GM10266 (cell line): Measurements from ENCODE around the gene ZKSCAN8.

ENCODE experiments used
- DNase-seq: peaks from one replicate; pipeline ENCODE4 v3.0.0; 2012; ENCODE audit errors: extremely low spot score
- CTCF ChIP-seq: IDR thresholded peaks from 2 replicates; pipeline ENCODE4 v1.5.1; 2012; ENCODE audit warnings: mild to moderate bottlenecking, low read depth; ENCODE audit not compliant: control insufficient read depth, insufficient read depth; ENCODE audit errors: missing control alignments

ZKSCAN8 gene

GRCh38 chr6:28206527-28206926, 64.8 kb downstream of the ZKSCAN8 start:
- no peak for DNase-seq
- no peak for TF ChIP-seq CTCF

GRCh38 chr6:28206928-28207509, 65.3 kb downstream of the ZKSCAN8 start:
- DNase-seq = no peak
- no peak for TF ChIP-seq CTCF

GRCh38 chr6:28207510-28208110, 65.9 kb downstream of the ZKSCAN8 start:
- DNase-seq = peak; percentile 68
- no peak for TF ChIP-seq CTCF

- TF ChIP-seq CTCF = no peak
- DNase-seq = no peak
These were observed 66.5 kb downstream of the ZKSCAN8 start for GRCh38 chr6:28208111-28208659.
